H1 (cell line): ENCODE results near the gene PAIP1. TPM values are rescaled to one million over a fixed set of nuclear protein-coding genes. Genes with fewer than 3 reads are reported as not detected.

ENCODE experiments used
- CTCF ChIA-PET: fragments of 300-600 bp; sonication (Branson Sonifier 250); formaldehyde crosslinking; loops from one replicate; lab custom pipeline; 2021; ENCODE audit not compliant: partially characterized antibody; lab: Charles Lee
- POLR2A ChIA-PET: fragments of 300-600 bp; sonication (Branson Sonifier 250); formaldehyde crosslinking; loops from one replicate; lab custom pipeline; 2021; ENCODE audit warnings: inconsistent platforms; ENCODE audit not compliant: partially characterized antibody; lab: Charles Lee
- DNase-seq, 2 experiments: peaks; one replicate each; pipeline versions ENCODE4 v3.0.0 to v3.0.0-alpha.2; 2010 to 2022; ENCODE audit warnings: low spot score in 2 of 2, low read depth in 1 of 2, mixed read lengths in 1 of 2
- FAIRE-seq: peaks from 2 replicates; lab custom pipeline; 2011; peaks lifted over from hg19 to GRCh38; lab: Jason Lieb, UNC
- H2AFZ ChIP-seq: 2 replicates; pipeline ENCODE4 v1.8.1; 2012; ENCODE audit warnings: low read length, inconsistent platforms
- H2AK5ac ChIP-seq: 2 replicates; pipeline ENCODE4 v1.6.1; 2013; ENCODE audit warnings: low read depth, low read length
- H2BK120ac ChIP-seq: replicated peaks from 2 replicates; pipeline ENCODE3; 2013; ENCODE audit warnings: low read depth, low read length, inconsistent platforms
- H2BK12ac ChIP-seq: 2 replicates; pipeline ENCODE4 v1.6.1; 2013; ENCODE audit warnings: low read depth, low read length
- H2BK15ac ChIP-seq: 2 replicates; pipeline ENCODE4 v1.6.1; 2013; ENCODE audit warnings: low read length
- H2BK20ac ChIP-seq: 2 replicates; pipeline ENCODE4 v1.6.1; 2013; ENCODE audit warnings: low read length
- H2BK5ac ChIP-seq: 2 replicates; pipeline ENCODE4 v1.6.1; 2013; ENCODE audit warnings: low read depth, low read length
- H3K14ac ChIP-seq: 2 replicates; pipeline ENCODE4 v1.6.1; 2013; ENCODE audit warnings: inconsistent platforms; ENCODE audit not compliant: insufficient read length
- H3K18ac ChIP-seq: 2 replicates; pipeline ENCODE4 v1.6.1; 2013; ENCODE audit warnings: low read length; ENCODE audit errors: extremely low read depth
- H3K23ac ChIP-seq: 2 replicates; pipeline ENCODE4 v1.6.1; 2013; ENCODE audit warnings: inconsistent platforms; ENCODE audit not compliant: insufficient read length
- H3K23me2 ChIP-seq: 2 replicates; pipeline ENCODE4 v1.6.1; 2013; ENCODE audit warnings: low read depth, low read length
- H3K27ac ChIP-seq: 2 replicates; pipeline ENCODE4 v1.6.1; 2011; ENCODE audit warnings: low read depth, low read length, inconsistent platforms
- H3K27me3 ChIP-seq, 4 experiments: replicated peaks in 1 of 4; 1 replicate in 1 of 4; 2 replicates in 3 of 4; pipeline versions ENCODE4 v1.6.1 to v1.8.1; 2011 to 2013; ENCODE audit warnings: low read length in 3 of 4, mild to moderate bottlenecking in 3 of 4, inconsistent platforms in 2 of 4, mixed read lengths in 2 of 4, moderate library complexity in 1 of 4; ENCODE audit not compliant: control insufficient read depth in 3 of 4, insufficient read depth in 3 of 4; ENCODE audit errors: extremely low read depth in 1 of 4
- H3K36me3 ChIP-seq, 4 experiments: 2 replicates each; pipeline versions ENCODE4 v1.6.1 to v1.8.1; 2011 to 2013; ENCODE audit warnings: mild to moderate bottlenecking in 4 of 4, low read length in 3 of 4, moderate library complexity in 2 of 4, control low read depth in 1 of 4, inconsistent platforms in 1 of 4; ENCODE audit not compliant: insufficient read depth in 4 of 4, control insufficient read depth in 2 of 4
- H3K4ac ChIP-seq: replicated peaks from 2 replicates; pipeline ENCODE3; 2013; ENCODE audit warnings: low read length, low read depth, mixed read lengths, inconsistent platforms; ENCODE audit not compliant: insufficient read length
- H3K4me1 ChIP-seq, 4 experiments: replicated peaks in 1 of 4; 1 replicate in 1 of 4; 2 replicates in 3 of 4; pipeline versions ENCODE4 v1.6.1 to v1.8.1; 2011 to 2013; ENCODE audit warnings: low read length in 3 of 4, inconsistent platforms in 2 of 4, mixed read lengths in 1 of 4; ENCODE audit not compliant: insufficient read depth in 4 of 4, control insufficient read depth in 3 of 4
- H3K4me2 ChIP-seq, 2 experiments: 2 replicates each; pipeline versions ENCODE4 v1.6.1 to v1.8.1; 2011 to 2013; ENCODE audit warnings: low read depth in 2 of 2, low read length in 2 of 2, control low read depth in 1 of 2, inconsistent platforms in 1 of 2, mild to moderate bottlenecking in 1 of 2; ENCODE audit not compliant: insufficient read depth in 1 of 2
- H3K4me3 ChIP-seq, 4 experiments: fragments of 200-600, 300-600 bp in 1 of 4; sonication (generic), shearing (Covaris generic), sonication (Bioruptor Twin) in 1 of 4; 2 replicates each; pipeline versions ENCODE4 v1.5.1 to v1.8.1; 2011 to 2016; ENCODE audit warnings: low read length in 4 of 4, low read depth in 3 of 4, control low read depth in 2 of 4, inconsistent platforms in 2 of 4, mild to moderate bottlenecking in 2 of 4, mixed read lengths in 1 of 4, moderate library complexity in 1 of 4; ENCODE audit not compliant: insufficient read depth in 2 of 4; ENCODE audit errors: extremely low read depth in 1 of 4
- H3K56ac ChIP-seq: replicated peaks from 2 replicates; pipeline ENCODE3; 2013; ENCODE audit warnings: low read depth, mild to moderate bottlenecking, mixed read lengths, low read length, inconsistent platforms; ENCODE audit not compliant: insufficient read length
- H3K79me1 ChIP-seq: 2 replicates; pipeline ENCODE4 v1.6.1; 2013; ENCODE audit warnings: low read depth, low read length, control low read depth
- H3K79me2 ChIP-seq, 2 experiments: 2 replicates each; pipeline versions ENCODE4 v1.6.1 to v1.8.1; 2012 to 2013; ENCODE audit warnings: low read length in 2 of 2, mild to moderate bottlenecking in 2 of 2, inconsistent platforms in 1 of 2; ENCODE audit not compliant: insufficient read depth in 2 of 2, control insufficient read depth in 1 of 2
- H3K9ac ChIP-seq, 4 experiments: replicated peaks in 1 of 4; 1 replicate in 1 of 4; 2 replicates in 3 of 4; pipeline versions ENCODE4 v1.6.1 to v1.8.1; 2011 to 2013; ENCODE audit warnings: low read depth in 3 of 4, low read length in 3 of 4, control low read depth in 2 of 4, mild to moderate bottlenecking in 2 of 4, moderate library complexity in 2 of 4, inconsistent platforms in 1 of 4; ENCODE audit errors: extremely low read depth in 1 of 4
- H3K9me3 ChIP-seq, 2 experiments: 2 replicates each; pipeline versions ENCODE4 v1.6.1 to v1.8.1; 2012 to 2013; ENCODE audit warnings: mild to moderate bottlenecking in 2 of 2, moderate library complexity in 2 of 2, control low read depth in 1 of 2, inconsistent platforms in 1 of 2, low read depth in 1 of 2, low read length in 1 of 2, mixed read lengths in 1 of 2; ENCODE audit not compliant: insufficient read depth in 2 of 2
- H4K20me1 ChIP-seq, 2 experiments: replicated peaks in 1 of 2; 2 replicates each; pipeline versions ENCODE3 to v1.8.1; 2011 to 2013; ENCODE audit warnings: inconsistent platforms in 2 of 2, low read length in 2 of 2, mild to moderate bottlenecking in 1 of 2; ENCODE audit not compliant: insufficient read depth in 2 of 2, control insufficient read depth in 1 of 2
- H4K5ac ChIP-seq: 2 replicates; pipeline ENCODE4 v1.6.1; 2013; ENCODE audit warnings: low read length, low read depth, mixed read lengths, inconsistent platforms; ENCODE audit not compliant: insufficient read length
- H4K8ac ChIP-seq: 2 replicates; pipeline ENCODE4 v1.8.0; 2013; ENCODE audit warnings: mild to moderate bottlenecking, moderate library complexity, low read length, inconsistent platforms; ENCODE audit not compliant: insufficient read depth; ENCODE audit errors: extremely low read depth
- H4K91ac ChIP-seq: replicated peaks from 2 replicates; pipeline ENCODE3; 2013; ENCODE audit warnings: low read length, mixed read lengths, inconsistent platforms; ENCODE audit not compliant: insufficient read length
- MAX ChIP-seq: IDR thresholded peaks from 2 replicates; pipeline ENCODE4 v1.6.1; 2012; ENCODE audit warnings: inconsistent platforms
- SP4 ChIP-seq: IDR thresholded peaks from 2 replicates; pipeline ENCODE4 v1.6.1; 2012; ENCODE audit warnings: low read length, inconsistent platforms
- WGBS, 2 experiments: shearing (Covaris generic) in 1 of 2; methylation state at CpG; one replicate each; pipeline versions ENCODE4 v1.1.6 to v1.1.7; 2013 to 2015; ENCODE audit warnings: low lambda C conversion rate in 2 of 2, mixed read lengths in 2 of 2, inconsistent platforms in 1 of 2, low coverage in 1 of 2, missing lambda C conversion rate in 1 of 2; ENCODE audit not compliant: insufficient replicate concordance in 2 of 2, insufficient coverage in 1 of 2, insufficient read length in 1 of 2; ENCODE audit errors: extremely low coverage in 1 of 2, missing lambda C conversion rate in 1 of 2; 5-methylcytosine and 5-hydroxymethylcytosine counted together
- polyA plus RNA-seq, 7 experiments: library from polyadenylated mRNA; depleted of rRNA in 3 of 7; stranded (reverse) in 5 of 7; unstranded in 2 of 7; fragments of >200 nt in 5 of 7; fragments of 200-250 nt in 2 of 7; gene quantifications; 1 replicate in 5 of 7; 2 replicates in 1 of 7; 4 replicates in 1 of 7; pipeline versions ENCODE4 v1.2.1 to v1.2.3, GENCODE V29; 2011 to 2013; ENCODE audit warnings: missing spikeins in 2 of 7, mixed read lengths in 2 of 7
- total RNA-seq: library from RNA; stranded (reverse); fragmentation: NEBNext Ultra II Directional; extraction: Animal tissue kit (Norgen Biotek cat#: 25700); gene quantifications from 2 replicates; pipeline ENCODE4 v1.2.1, GENCODE V29; 2021

PAIP1 gene
- total and polyA plus RNA-seq, 2 of the 8 experiments (the other 6 are each of a cell fraction or from before 2014, with no cell fraction given) = 62.9 to 89.5 TPM

DNA sequence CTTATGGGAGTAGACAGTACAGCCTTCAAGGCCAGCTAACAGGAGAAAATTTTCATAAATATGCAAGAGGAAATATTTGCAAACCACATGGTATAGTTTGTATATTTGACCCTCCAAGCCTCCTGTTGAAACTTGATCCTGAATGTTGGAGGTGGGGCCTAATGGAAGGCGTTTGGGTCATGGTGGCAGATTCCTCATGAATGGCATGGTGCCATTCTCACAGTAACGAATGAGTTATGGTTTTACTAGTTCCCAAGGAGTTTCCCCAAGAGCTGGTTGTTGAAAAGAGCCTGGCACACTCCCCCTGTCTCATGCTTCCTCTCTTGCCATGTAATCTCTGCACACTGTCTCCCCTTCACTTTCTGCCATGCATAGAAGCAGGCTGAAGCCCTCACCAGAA, 3.3 kb upstream of the PAIP1 start:
- H3K4ac ChIP-seq = no peak overlapping the region
- H3K36me3 ChIP-seq = peaks cover 0 to 3% (median 0%) of the 10 kb centered on the region in 4 experiments; a peak in 1 of 8 replicates
- TF ChIP-seq MAX (no peak), SP4 (no peak)
- TF ChIP-seq, all 59 proteins: peak for 0
- Histone ChIP-seq H4K20me1 (no peaks in the 10 kb centered on the region), H3K14ac (no peak overlapping the region), H3K23ac (no peak overlapping the region), H3K27me3 (no peaks in the 10 kb centered on the region), H4K91ac (no peak overlapping the region), H3K4me3 (no peak overlapping the region), H2BK120ac (no peak overlapping the region), H2BK15ac (no peak overlapping the region), H2BK20ac (no peak overlapping the region), H2AK5ac (no peak overlapping the region), H4K8ac (no peak overlapping the region), H3K27ac (no peak overlapping the region), H3K4me1 (peaks cover 0 to 2% (median 0%) of the 10 kb centered on the region in 4 experiments; a peak in 1 of 7 replicates), H3K79me1 (no peaks in the 10 kb centered on the region), H2BK5ac (no peak overlapping the region), H3K56ac (no peak overlapping the region), H3K9me3 (no peaks in the 10 kb centered on the region), H4K5ac (no peak overlapping the region), H2BK12ac (no peak overlapping the region), H3K18ac (no peak overlapping the region), H3K9ac (no peak overlapping the region; a peak in 2 of 7 replicates), H2AFZ (peak overlapping the region; percentile 88), H3K79me2 (peaks cover 0 to 10% of the 10 kb centered on the region in 2 experiments; a peak in 3 of 4 replicates), H3K4me2 (no peak overlapping the region), H3K23me2 (no peaks in the 10 kb centered on the region; the same call in 1 of the 2 replicates)
- 75% methylated on average over 2 of the region's 2 CpGs; no CpG with 5 or more reads in 1 of the 2 experiments for WGBS, 2 experiments
- no peak for DNase-seq
- no peak for FAIRE-seq
- CTCF ChIA-PET = interaction anchor here (0.8 to 1.6 kb wide), 2 partner anchors 31 to 52 kb away, joined by 3 to 4 read pairs; no protein-coding TSS in a partner anchor
- POLR2A ChIA-PET = interaction anchor here (1.0 to 2.0 kb wide), 4 partner anchors 12 to 76 kb away, joined by 3 to 9 read pairs (median 4); partner anchors contain the start of genes C5orf34, NNT and TMEM267
